WTC11 (cell line): ENCODE measurements around the gene DIO3. TPM values are rescaled to one million over a fixed set of nuclear protein-coding genes. Genes with fewer than 3 reads are reported as not detected.

ENCODE experiments used
- ATAC-seq: fragments of 200-7000 bp; cut with Tn5 transposase; 2 replicates; pipeline ENCODE4 v1.10.0; 2021; ENCODE audit warnings: mild to moderate bottlenecking, moderate library complexity
- CTCF ChIA-PET: fragments of 300-600 bp; sonication (Branson Sonifier 250); formaldehyde crosslinking; loops from one replicate; lab custom pipeline; 2021; ENCODE audit warnings: antibody characterized with exemption; lab: Charles Lee
- POLR2A ChIA-PET: fragments of 350-600 bp; sonication (Branson Sonifier 250); formaldehyde crosslinking; loops from one replicate; lab custom pipeline; 2021; ENCODE audit warnings: antibody characterized with exemption; lab: Charles Lee
- DNase-seq: peaks from one replicate; pipeline ENCODE4 v3.0.0; 2021; ENCODE audit warnings: low spot score
- H3K27ac Mint-ChIP-seq: 2 replicates; pipeline ENCODE4 v1.8.0; 2021; ENCODE audit warnings: mixed read lengths
- H3K27me3 Mint-ChIP-seq: 2 replicates; pipeline ENCODE4 v1.8.0; 2021; ENCODE audit warnings: low read depth, mild to moderate bottlenecking, moderate library complexity, mixed read lengths
- H3K36me3 Mint-ChIP-seq: 2 replicates; pipeline ENCODE4 v1.8.0; 2021; ENCODE audit warnings: mixed read lengths
- H3K4me1 Mint-ChIP-seq: 2 replicates; pipeline ENCODE4 v1.8.0; 2022; ENCODE audit warnings: mixed read lengths
- H3K4me3 Mint-ChIP-seq: 2 replicates; pipeline ENCODE4 v1.8.0; 2021; ENCODE audit warnings: mild to moderate bottlenecking, moderate library complexity, mixed read lengths
- H3K9me3 Mint-ChIP-seq: 2 replicates; pipeline ENCODE4 v1.8.0; 2021; ENCODE audit warnings: mixed read lengths
- GTF2I ChIP-seq: fragments of 250-450 bp; sonication (Bioruptor Pico); conservative IDR thresholded peaks from 2 replicates; pipeline ENCODE4 v1.4.0; 2021; ENCODE audit warnings: mild to moderate bottlenecking
- MYBL2 ChIP-seq: sonication (generic); formaldehyde crosslinking; IDR thresholded peaks from 2 replicates; pipeline ENCODE4 v1.8.1; 2023; ENCODE audit warnings: mild to moderate bottlenecking, moderate library complexity, missing genetic modification reagents
- NFATC4 ChIP-seq: fragments of 250-450 bp; sonication (Bioruptor Pico); IDR thresholded peaks from 2 replicates; pipeline ENCODE4 v1.9.0; 2021; ENCODE audit warnings: mild to moderate bottlenecking
- NFYB ChIP-seq: sonication (generic); formaldehyde crosslinking; conservative IDR thresholded peaks from 2 replicates; pipeline ENCODE4 v1.8.0; 2022; ENCODE audit warnings: low read depth, missing genetic modification reagents
- NR2C2 ChIP-seq: sonication (generic); formaldehyde crosslinking; IDR thresholded peaks from 2 replicates; pipeline ENCODE4 v1.8.0; 2022; ENCODE audit warnings: mild to moderate bottlenecking, missing genetic modification reagents
- OVOL2 ChIP-seq: fragments of 250-450 bp; sonication (Bioruptor Pico); IDR thresholded peaks from 2 replicates; pipeline ENCODE4 v1.9.0; 2021; ENCODE audit warnings: mild to moderate bottlenecking, borderline replicate concordance
- RELA ChIP-seq: sonication (generic); formaldehyde crosslinking; IDR thresholded peaks from 2 replicates; pipeline ENCODE4 v1.8.1; 2022; ENCODE audit warnings: missing genetic modification reagents, mild to moderate bottlenecking, borderline replicate concordance
- ZNF232 ChIP-seq: sonication (generic); formaldehyde crosslinking; IDR thresholded peaks from 2 replicates; pipeline ENCODE4 v1.8.0; 2022; ENCODE audit warnings: mild to moderate bottlenecking, missing genetic modification reagents
- ZNF263 ChIP-seq: sonication (generic); formaldehyde crosslinking; IDR thresholded peaks from 2 replicates; pipeline ENCODE4 v1.8.1; 2022; ENCODE audit warnings: low read depth, mild to moderate bottlenecking, moderate library complexity, missing genetic modification reagents
- ZNF423 ChIP-seq: fragments of 250-450 bp; sonication (Bioruptor Pico); IDR thresholded peaks from 2 replicates; pipeline ENCODE4 v2.1.2; 2022; ENCODE audit warnings: mild to moderate bottlenecking, moderate library complexity
- total RNA-seq: library from RNA; stranded (reverse); gene quantifications from 3 replicates; pipeline ENCODE4 v1.2.3, GENCODE V29; 2021
- TF ChIP-seq, protein P1 (sequence below): sonication (generic); formaldehyde crosslinking; IDR thresholded peaks from 2 replicates; pipeline ENCODE4 v1.8.1; 2023; ENCODE audit warnings: mild to moderate bottlenecking, missing genetic modification reagents
- TF ChIP-seq, protein P2 (sequence below): sonication (generic); formaldehyde crosslinking; IDR thresholded peaks from 2 replicates; pipeline ENCODE4 v1.8.1; 2023; ENCODE audit warnings: mild to moderate bottlenecking, missing genetic modification reagents, moderate library complexity
- TF ChIP-seq, protein P3 (sequence below): sonication (generic); formaldehyde crosslinking; IDR thresholded peaks from 2 replicates; pipeline ENCODE4 v1.8.0; 2022; ENCODE audit warnings: missing genetic modification reagents
- TF ChIP-seq, protein P4 (sequence below): sonication (generic); formaldehyde crosslinking; IDR thresholded peaks from 2 replicates; pipeline ENCODE4 v1.8.0; 2022; ENCODE audit warnings: mild to moderate bottlenecking, missing genetic modification reagents
- TF ChIP-seq, protein P5 (sequence below): fragments of 250-450 bp; sonication (Bioruptor Pico); IDR thresholded peaks from 2 replicates; pipeline ENCODE4 v1.9.0; 2021; ENCODE audit warnings: mild to moderate bottlenecking
- TF ChIP-seq, protein P6 (sequence below): sonication (generic); formaldehyde crosslinking; conservative IDR thresholded peaks from 2 replicates; pipeline ENCODE4 v1.8.1; 2023; ENCODE audit warnings: mild to moderate bottlenecking, low read depth, missing genetic modification reagents, moderate library complexity
- TF ChIP-seq, protein P7 (sequence below): sonication (generic); formaldehyde crosslinking; IDR thresholded peaks from 2 replicates; pipeline ENCODE4 v1.8.1; 2022; ENCODE audit warnings: low read depth, missing genetic modification reagents, borderline replicate concordance

Gene DIO3
- total RNA-seq, 1 experiment from 2014 or later = 0.52 TPM

DNA sequence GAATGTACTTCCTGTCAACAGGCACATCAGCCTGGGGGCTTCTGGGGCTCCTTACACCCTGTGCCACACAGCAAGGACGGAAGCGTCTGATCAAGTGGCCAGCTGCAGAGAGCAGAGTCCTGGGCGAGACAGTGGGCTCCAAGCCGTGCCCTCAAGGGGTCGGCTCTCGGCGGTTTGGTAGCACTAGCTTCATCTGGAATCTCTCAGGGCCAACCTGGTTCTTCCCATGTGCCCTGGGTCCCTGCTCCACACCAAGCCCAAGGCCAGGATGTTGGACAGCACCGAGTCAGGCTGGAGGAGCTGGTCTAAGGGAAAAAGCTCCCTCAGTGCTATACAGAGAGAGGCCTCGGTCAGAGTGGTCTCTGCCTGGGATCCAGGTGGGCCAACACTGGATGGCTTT lies 20.5 kb downstream of the DIO3 start:
- ChIA-PET POLR2A (no interaction called here), CTCF (no interaction called here)
- H3K4me3 Mint-ChIP-seq = no peak overlapping the region
- no peaks in the 10 kb centered on the region for H3K4me1 Mint-ChIP-seq
- ATAC-seq = no peak
- no peaks in the 10 kb centered on the region for H3K36me3 Mint-ChIP-seq
- H3K27me3 Mint-ChIP-seq = peaks cover 4% of the 10 kb centered on the region; the same call in 1 of the 2 replicates
- H3K9me3 Mint-ChIP-seq = no peaks in the 10 kb centered on the region
- H3K27ac Mint-ChIP-seq = no peak overlapping the region
- TF ChIP-seq, protein P1, sequence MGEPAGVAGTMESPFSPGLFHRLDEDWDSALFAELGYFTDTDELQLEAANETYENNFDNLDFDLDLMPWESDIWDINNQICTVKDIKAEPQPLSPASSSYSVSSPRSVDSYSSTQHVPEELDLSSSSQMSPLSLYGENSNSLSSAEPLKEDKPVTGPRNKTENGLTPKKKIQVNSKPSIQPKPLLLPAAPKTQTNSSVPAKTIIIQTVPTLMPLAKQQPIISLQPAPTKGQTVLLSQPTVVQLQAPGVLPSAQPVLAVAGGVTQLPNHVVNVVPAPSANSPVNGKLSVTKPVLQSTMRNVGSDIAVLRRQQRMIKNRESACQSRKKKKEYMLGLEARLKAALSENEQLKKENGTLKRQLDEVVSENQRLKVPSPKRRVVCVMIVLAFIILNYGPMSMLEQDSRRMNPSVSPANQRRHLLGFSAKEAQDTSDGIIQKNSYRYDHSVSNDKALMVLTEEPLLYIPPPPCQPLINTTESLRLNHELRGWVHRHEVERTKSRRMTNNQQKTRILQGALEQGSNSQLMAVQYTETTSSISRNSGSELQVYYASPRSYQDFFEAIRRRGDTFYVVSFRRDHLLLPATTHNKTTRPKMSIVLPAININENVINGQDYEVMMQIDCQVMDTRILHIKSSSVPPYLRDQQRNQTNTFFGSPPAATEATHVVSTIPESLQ (CRISPR knock-in tag) = no peak
- TF ChIP-seq OVOL2 (no peak), MYBL2 (CRISPR knock-in tag) (no peak), NFYB (CRISPR knock-in tag) (no peak), RELA (CRISPR knock-in tag) (no peak)
- TF ChIP-seq, protein P2, sequence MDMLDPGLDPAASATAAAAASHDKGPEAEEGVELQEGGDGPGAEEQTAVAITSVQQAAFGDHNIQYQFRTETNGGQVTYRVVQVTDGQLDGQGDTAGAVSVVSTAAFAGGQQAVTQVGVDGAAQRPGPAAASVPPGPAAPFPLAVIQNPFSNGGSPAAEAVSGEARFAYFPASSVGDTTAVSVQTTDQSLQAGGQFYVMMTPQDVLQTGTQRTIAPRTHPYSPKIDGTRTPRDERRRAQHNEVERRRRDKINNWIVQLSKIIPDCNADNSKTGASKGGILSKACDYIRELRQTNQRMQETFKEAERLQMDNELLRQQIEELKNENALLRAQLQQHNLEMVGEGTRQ = no peak
- TF ChIP-seq, protein P3, sequence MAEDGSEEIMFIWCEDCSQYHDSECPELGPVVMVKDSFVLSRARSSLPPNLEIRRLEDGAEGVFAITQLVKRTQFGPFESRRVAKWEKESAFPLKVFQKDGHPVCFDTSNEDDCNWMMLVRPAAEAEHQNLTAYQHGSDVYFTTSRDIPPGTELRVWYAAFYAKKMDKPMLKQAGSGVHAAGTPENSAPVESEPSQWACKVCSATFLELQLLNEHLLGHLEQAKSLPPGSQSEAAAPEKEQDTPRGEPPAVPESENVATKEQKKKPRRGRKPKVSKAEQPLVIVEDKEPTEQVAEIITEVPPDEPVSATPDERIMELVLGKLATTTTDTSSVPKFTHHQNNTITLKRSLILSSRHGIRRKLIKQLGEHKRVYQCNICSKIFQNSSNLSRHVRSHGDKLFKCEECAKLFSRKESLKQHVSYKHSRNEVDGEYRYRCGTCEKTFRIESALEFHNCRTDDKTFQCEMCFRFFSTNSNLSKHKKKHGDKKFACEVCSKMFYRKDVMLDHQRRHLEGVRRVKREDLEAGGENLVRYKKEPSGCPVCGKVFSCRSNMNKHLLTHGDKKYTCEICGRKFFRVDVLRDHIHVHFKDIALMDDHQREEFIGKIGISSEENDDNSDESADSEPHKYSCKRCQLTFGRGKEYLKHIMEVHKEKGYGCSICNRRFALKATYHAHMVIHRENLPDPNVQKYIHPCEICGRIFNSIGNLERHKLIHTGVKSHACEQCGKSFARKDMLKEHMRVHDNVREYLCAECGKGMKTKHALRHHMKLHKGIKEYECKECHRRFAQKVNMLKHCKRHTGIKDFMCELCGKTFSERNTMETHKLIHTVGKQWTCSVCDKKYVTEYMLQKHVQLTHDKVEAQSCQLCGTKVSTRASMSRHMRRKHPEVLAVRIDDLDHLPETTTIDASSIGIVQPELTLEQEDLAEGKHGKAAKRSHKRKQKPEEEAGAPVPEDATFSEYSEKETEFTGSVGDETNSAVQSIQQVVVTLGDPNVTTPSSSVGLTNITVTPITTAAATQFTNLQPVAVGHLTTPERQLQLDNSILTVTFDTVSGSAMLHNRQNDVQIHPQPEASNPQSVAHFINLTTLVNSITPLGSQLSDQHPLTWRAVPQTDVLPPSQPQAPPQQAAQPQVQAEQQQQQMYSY (CRISPR knock-in tag) = no peak
- TF ChIP-seq, protein P4, sequence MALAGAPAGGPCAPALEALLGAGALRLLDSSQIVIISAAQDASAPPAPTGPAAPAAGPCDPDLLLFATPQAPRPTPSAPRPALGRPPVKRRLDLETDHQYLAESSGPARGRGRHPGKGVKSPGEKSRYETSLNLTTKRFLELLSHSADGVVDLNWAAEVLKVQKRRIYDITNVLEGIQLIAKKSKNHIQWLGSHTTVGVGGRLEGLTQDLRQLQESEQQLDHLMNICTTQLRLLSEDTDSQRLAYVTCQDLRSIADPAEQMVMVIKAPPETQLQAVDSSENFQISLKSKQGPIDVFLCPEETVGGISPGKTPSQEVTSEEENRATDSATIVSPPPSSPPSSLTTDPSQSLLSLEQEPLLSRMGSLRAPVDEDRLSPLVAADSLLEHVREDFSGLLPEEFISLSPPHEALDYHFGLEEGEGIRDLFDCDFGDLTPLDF (CRISPR knock-in tag) = no peak
- TF ChIP-seq, all 79 proteins: peak for 0
- no peak for DNase-seq

DNA sequence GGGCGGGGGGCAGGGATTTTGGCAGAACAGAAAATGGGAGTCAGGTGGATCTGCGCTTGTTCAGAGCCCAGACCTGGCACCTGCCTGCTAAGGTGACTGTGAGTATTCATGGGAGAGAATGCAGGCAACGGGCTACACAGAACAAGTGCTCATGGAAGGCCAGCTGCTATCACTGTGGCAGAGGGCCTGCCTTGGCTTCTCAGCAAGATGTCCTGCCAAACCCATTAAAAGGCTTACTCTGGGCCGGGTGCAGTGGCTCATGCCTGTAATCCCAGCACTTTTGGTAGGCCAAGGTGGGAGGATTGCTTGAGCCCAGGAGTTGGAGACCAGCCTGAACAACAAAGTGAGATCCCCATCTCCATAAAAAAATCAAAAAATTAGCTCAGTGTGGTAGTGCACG lies 21.0 kb downstream of the DIO3 start:
- CTCF ChIA-PET = interaction anchor here (0.6 kb wide), 1 partner anchor 18 kb away, joined by 3 read pairs; no protein-coding TSS in a partner anchor
- TF ChIP-seq ZNF423 (CRISPR knock-in tag) = no peak
- TF ChIP-seq, protein P5, sequence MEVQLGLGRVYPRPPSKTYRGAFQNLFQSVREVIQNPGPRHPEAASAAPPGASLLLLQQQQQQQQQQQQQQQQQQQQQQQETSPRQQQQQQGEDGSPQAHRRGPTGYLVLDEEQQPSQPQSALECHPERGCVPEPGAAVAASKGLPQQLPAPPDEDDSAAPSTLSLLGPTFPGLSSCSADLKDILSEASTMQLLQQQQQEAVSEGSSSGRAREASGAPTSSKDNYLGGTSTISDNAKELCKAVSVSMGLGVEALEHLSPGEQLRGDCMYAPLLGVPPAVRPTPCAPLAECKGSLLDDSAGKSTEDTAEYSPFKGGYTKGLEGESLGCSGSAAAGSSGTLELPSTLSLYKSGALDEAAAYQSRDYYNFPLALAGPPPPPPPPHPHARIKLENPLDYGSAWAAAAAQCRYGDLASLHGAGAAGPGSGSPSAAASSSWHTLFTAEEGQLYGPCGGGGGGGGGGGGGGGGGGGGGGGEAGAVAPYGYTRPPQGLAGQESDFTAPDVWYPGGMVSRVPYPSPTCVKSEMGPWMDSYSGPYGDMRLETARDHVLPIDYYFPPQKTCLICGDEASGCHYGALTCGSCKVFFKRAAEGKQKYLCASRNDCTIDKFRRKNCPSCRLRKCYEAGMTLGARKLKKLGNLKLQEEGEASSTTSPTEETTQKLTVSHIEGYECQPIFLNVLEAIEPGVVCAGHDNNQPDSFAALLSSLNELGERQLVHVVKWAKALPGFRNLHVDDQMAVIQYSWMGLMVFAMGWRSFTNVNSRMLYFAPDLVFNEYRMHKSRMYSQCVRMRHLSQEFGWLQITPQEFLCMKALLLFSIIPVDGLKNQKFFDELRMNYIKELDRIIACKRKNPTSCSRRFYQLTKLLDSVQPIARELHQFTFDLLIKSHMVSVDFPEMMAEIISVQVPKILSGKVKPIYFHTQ = no peak
- TF ChIP-seq NR2C2 (CRISPR knock-in tag) = no peak
- TF ChIP-seq GTF2I (CRISPR knock-in tag) = no peak
- TF ChIP-seq, protein P6, sequence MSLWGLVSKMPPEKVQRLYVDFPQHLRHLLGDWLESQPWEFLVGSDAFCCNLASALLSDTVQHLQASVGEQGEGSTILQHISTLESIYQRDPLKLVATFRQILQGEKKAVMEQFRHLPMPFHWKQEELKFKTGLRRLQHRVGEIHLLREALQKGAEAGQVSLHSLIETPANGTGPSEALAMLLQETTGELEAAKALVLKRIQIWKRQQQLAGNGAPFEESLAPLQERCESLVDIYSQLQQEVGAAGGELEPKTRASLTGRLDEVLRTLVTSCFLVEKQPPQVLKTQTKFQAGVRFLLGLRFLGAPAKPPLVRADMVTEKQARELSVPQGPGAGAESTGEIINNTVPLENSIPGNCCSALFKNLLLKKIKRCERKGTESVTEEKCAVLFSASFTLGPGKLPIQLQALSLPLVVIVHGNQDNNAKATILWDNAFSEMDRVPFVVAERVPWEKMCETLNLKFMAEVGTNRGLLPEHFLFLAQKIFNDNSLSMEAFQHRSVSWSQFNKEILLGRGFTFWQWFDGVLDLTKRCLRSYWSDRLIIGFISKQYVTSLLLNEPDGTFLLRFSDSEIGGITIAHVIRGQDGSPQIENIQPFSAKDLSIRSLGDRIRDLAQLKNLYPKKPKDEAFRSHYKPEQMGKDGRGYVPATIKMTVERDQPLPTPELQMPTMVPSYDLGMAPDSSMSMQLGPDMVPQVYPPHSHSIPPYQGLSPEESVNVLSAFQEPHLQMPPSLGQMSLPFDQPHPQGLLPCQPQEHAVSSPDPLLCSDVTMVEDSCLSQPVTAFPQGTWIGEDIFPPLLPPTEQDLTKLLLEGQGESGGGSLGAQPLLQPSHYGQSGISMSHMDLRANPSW (CRISPR knock-in tag) = no peak
- TF ChIP-seq, protein P4 (CRISPR knock-in tag) = no peak
- TF ChIP-seq NFATC4 = no peak
- TF ChIP-seq ZNF232 (CRISPR knock-in tag) = no peak
- TF ChIP-seq, protein P7, sequence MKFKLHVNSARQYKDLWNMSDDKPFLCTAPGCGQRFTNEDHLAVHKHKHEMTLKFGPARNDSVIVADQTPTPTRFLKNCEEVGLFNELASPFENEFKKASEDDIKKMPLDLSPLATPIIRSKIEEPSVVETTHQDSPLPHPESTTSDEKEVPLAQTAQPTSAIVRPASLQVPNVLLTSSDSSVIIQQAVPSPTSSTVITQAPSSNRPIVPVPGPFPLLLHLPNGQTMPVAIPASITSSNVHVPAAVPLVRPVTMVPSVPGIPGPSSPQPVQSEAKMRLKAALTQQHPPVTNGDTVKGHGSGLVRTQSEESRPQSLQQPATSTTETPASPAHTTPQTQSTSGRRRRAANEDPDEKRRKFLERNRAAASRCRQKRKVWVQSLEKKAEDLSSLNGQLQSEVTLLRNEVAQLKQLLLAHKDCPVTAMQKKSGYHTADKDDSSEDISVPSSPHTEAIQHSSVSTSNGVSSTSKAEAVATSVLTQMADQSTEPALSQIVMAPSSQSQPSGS = no peak
- no peak for TF ChIP-seq ZNF263

More for the DNA sequence above, 21.0 kb downstream of the DIO3 start:
- Mint-ChIP-seq H3K9me3 (no peaks in the 10 kb centered on the region), H3K4me3 (no peak overlapping the region), H3K4me1 (no peaks in the 10 kb centered on the region), H3K27ac (no peak overlapping the region), H3K36me3 (no peaks in the 10 kb centered on the region), H3K27me3 (peaks cover 4% of the 10 kb centered on the region; the same call in 1 of the 2 replicates)
- ATAC-seq (no peak), DNase-seq (no peak)
- POLR2A ChIA-PET = no interaction called here
